K562 (cell line): Measurements from ENCODE around the gene COL4A2.

Experiments used
- CTCF ChIP-seq, 3 experiments: IDR thresholded peaks in 2 of 3; conservative IDR thresholded peaks in 1 of 3; 2 replicates each; pipeline ENCODE4 v1.5.1; 2011 to 2012; ENCODE audit warnings: low read length in 3 of 3, mild to moderate bottlenecking in 3 of 3, control low read depth in 2 of 3, improper control_type of control experiment in 1 of 3, inconsistent platforms in 1 of 3, low read depth in 1 of 3, mixed read lengths in 1 of 3, moderate library complexity in 1 of 3; ENCODE audit not compliant: insufficient read depth in 2 of 3
- DDX20 ChIP-seq: fragments of 450-650 bp; IDR thresholded peaks from 2 replicates; pipeline ENCODE4 v1.6.1; 2016; ENCODE audit warnings: missing genetic modification characterization, low read depth, mild to moderate bottlenecking, missing compliant biosample characterization, moderate library complexity
- FOXP1 ChIP-seq: sonication (generic); formaldehyde crosslinking; IDR thresholded peaks from 2 replicates; pipeline ENCODE4 v1.8.0; 2022; ENCODE audit warnings: mild to moderate bottlenecking, missing genetic modification reagents
- FOXP4 ChIP-seq: sonication (generic); formaldehyde crosslinking; IDR thresholded peaks from 2 replicates; pipeline ENCODE4 v1.8.0; 2022; ENCODE audit warnings: mild to moderate bottlenecking, missing genetic modification reagents, borderline replicate concordance
- HMGN3 ChIP-seq: IDR thresholded peaks from 2 replicates; pipeline ENCODE4 v1.6.1; 2011; ENCODE audit warnings: borderline replicate concordance, low read depth, mild to moderate bottlenecking, mixed read lengths, low read length; ENCODE audit not compliant: insufficient read length; ENCODE audit errors: extremely low read depth
- NR1H2 ChIP-seq: sonication (generic); formaldehyde crosslinking; IDR thresholded peaks from 2 replicates; pipeline ENCODE4 v1.4.0; 2020; ENCODE audit warnings: mild to moderate bottlenecking, missing genetic modification reagents
- POLR2AphosphoS5 ChIP-seq: IDR thresholded peaks from 2 replicates; pipeline ENCODE4 v1.6.1; 2011; ENCODE audit warnings: mild to moderate bottlenecking, low read depth, low read length, moderate library complexity; ENCODE audit not compliant: control insufficient read depth, insufficient read depth
- REST ChIP-seq, 2 experiments: fragments of 450-650 bp; formaldehyde crosslinking in 1 of 2; IDR thresholded peaks; 2 replicates each; pipeline versions ENCODE4 v1.4.0 to v1.6.1; 2014 to 2020; ENCODE audit warnings: mild to moderate bottlenecking in 2 of 2, borderline replicate concordance in 1 of 2, low read depth in 1 of 2
- SP1 ChIP-seq: sonication (generic); formaldehyde crosslinking; IDR thresholded peaks from 2 replicates; pipeline ENCODE4 v1.8.1; 2022; ENCODE audit warnings: mild to moderate bottlenecking, missing genetic modification reagents
- ZBTB11 ChIP-seq, 3 experiments: fragments of 200-800 bp in 1 of 3; fragments of 250-450 bp in 1 of 3; fragments of 450-650 bp in 1 of 3; sonication (Bioruptor Pico) in 1 of 3; sonication (Bioruptor generic) in 1 of 3; formaldehyde crosslinking in 1 of 3; IDR thresholded peaks; 2 replicates each; pipeline versions ENCODE4 v1.6.1 to v1.8.0; 2016 to 2022; ENCODE audit warnings: mild to moderate bottlenecking in 2 of 3, missing genetic modification characterization in 2 of 3, missing compliant biosample characterization in 1 of 3, moderate library complexity in 1 of 3
- ZNF174 ChIP-seq: fragments of 250-450 bp; sonication (Bioruptor Pico); IDR thresholded peaks from 2 replicates; pipeline ENCODE4 v1.4.0; 2020; ENCODE audit warnings: mild to moderate bottlenecking
- ZNF316 ChIP-seq: fragments of 450-650 bp; IDR thresholded peaks from 2 replicates; pipeline ENCODE4 v1.6.1; 2016
- ZNF398 ChIP-seq: fragments of 250-450 bp; sonication (Bioruptor Pico); IDR thresholded peaks from 2 replicates; pipeline ENCODE4 v1.8.0; 2021; ENCODE audit warnings: moderate library complexity, mild to moderate bottlenecking, inconsistent platforms
- ZNF766 ChIP-seq: fragments of 200-800 bp; sonication (Bioruptor generic); conservative IDR thresholded peaks from 2 replicates; pipeline ENCODE4 v1.6.1; 2016; ENCODE audit warnings: missing genetic modification characterization, missing compliant biosample characterization

GRCh38 chr13:110280231-110280813 is 26.8 kb upstream of the COL4A2 start:
- no peak for TF ChIP-seq REST (IDR thresholded peaks at IDR 0.05; ENCODE audit: borderline replicate concordance)
- TF ChIP-seq REST (CRISPR knock-in tag; IDR thresholded peaks at IDR 0.05; ENCODE audit: low read depth): no peak
- no peak for TF ChIP-seq ZBTB11 (CRISPR knock-in tag; IDR thresholded peaks at IDR 0.05)
- TF ChIP-seq ZNF398 (CRISPR knock-in tag): no peak
- TF ChIP-seq FOXP1 (CRISPR knock-in tag): no peak
- TF ChIP-seq SP1 (CRISPR knock-in tag): no peak
- no peak for TF ChIP-seq NR1H2
- no peak for TF ChIP-seq HMGN3
- no peak for TF ChIP-seq CTCF (IDR thresholded peaks at IDR 0.05 in 2 of 3, conservative IDR thresholded peaks at IDR 0.05 in 1 of 3; ENCODE audit: insufficient read depth in 2 of 3, low read depth in 1 of 3, low read length in 3 of 3)
- TF ChIP-seq ZNF316: no peak
- TF ChIP-seq POLR2AphosphoS5: no peak
- no peak for TF ChIP-seq DDX20 (tag)
- TF ChIP-seq FOXP4 (CRISPR knock-in tag): no peak
- TF ChIP-seq ZNF766 (CRISPR knock-in tag): no peak
- no peak for TF ChIP-seq ZNF174 (CRISPR knock-in tag)
